OCI-LY7 (cell line): Measurements from ENCODE around the gene ANKS6.

Source experiments
- EZH2phosphoT487 ChIP-seq: fragments of 200-600 bp; sonication (generic); IDR thresholded peaks from 2 replicates; pipeline ENCODE4 v1.6.1; 2018; ENCODE audit warnings: low read depth, borderline replicate concordance, mild to moderate bottlenecking, mixed run types, antibody characterized with exemption, low read length, moderate library complexity, mixed read lengths
- TF ChIP-seq, protein P1 (sequence below): fragments of 200-600 bp; sonication (generic); conservative IDR thresholded peaks from 2 replicates; pipeline ENCODE4 v1.5.1; 2014; ENCODE audit warnings: mild to moderate bottlenecking, antibody characterized with exemption, low read length, moderate library complexity, mixed read lengths

- TF ChIP-seq, protein P1, sequence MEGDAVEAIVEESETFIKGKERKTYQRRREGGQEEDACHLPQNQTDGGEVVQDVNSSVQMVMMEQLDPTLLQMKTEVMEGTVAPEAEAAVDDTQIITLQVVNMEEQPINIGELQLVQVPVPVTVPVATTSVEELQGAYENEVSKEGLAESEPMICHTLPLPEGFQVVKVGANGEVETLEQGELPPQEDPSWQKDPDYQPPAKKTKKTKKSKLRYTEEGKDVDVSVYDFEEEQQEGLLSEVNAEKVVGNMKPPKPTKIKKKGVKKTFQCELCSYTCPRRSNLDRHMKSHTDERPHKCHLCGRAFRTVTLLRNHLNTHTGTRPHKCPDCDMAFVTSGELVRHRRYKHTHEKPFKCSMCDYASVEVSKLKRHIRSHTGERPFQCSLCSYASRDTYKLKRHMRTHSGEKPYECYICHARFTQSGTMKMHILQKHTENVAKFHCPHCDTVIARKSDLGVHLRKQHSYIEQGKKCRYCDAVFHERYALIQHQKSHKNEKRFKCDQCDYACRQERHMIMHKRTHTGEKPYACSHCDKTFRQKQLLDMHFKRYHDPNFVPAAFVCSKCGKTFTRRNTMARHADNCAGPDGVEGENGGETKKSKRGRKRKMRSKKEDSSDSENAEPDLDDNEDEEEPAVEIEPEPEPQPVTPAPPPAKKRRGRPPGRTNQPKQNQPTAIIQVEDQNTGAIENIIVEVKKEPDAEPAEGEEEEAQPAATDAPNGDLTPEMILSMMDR, result peak; percentile 90
- no peak for TF ChIP-seq EZH2phosphoT487
Observed at GRCh38 chr9:98775831-98776441, 20.4 kb downstream of the ANKS6 start.
